MM.1S (cell line): ENCODE results near the gene SP6.

Source experiments
- DNase-seq: peaks from one replicate; pipeline ENCODE4 v3.0.0-alpha.2; 2015
- H2AFZ ChIP-seq: fragments of 300-600 bp; sonication (generic); 2 replicates; pipeline ENCODE4 v1.6.0; 2016; ENCODE audit warnings: antibody characterized with exemption, low read length
- H3F3A ChIP-seq: fragments of 300-600 bp; sonication (generic); 2 replicates; pipeline ENCODE4 v1.6.1; 2016; ENCODE audit warnings: mild to moderate bottlenecking, antibody characterized with exemption, low read length, moderate library complexity, mixed read lengths; ENCODE audit not compliant: insufficient read depth
- H3K27ac ChIP-seq: fragments of 300-600 bp; sonication (generic); 2 replicates; pipeline ENCODE4 v1.5.1; 2016; ENCODE audit warnings: mild to moderate bottlenecking, low read length
- H3K27me3 ChIP-seq: fragments of 300-600 bp; sonication (generic); replicated peaks from 2 replicates; pipeline ENCODE4 v1.6.0; 2016; ENCODE audit warnings: low read length; ENCODE audit not compliant: insufficient read depth
- H3K36me3 ChIP-seq: fragments of 300-600 bp; sonication (generic); replicated peaks from 2 replicates; pipeline ENCODE4 v1.6.1; 2016; ENCODE audit warnings: mild to moderate bottlenecking, low read length, mixed read lengths; ENCODE audit not compliant: insufficient read depth
- H3K4me1 ChIP-seq: fragments of 300-600 bp; sonication (generic); 2 replicates; pipeline ENCODE4 v1.6.1; 2016; ENCODE audit warnings: low read length, mixed read lengths
- H3K4me2 ChIP-seq: fragments of 300-600 bp; sonication (generic); 2 replicates; pipeline ENCODE4 v1.6.0; 2016; ENCODE audit warnings: low read depth, low read length
- H3K4me3 ChIP-seq: fragments of 300-600 bp; sonication (generic); 2 replicates; pipeline ENCODE4 v1.5.1; 2016; ENCODE audit warnings: low read length, mixed read lengths
- H3K79me2 ChIP-seq: fragments of 300-600 bp; sonication (generic); 2 replicates; pipeline ENCODE4 v1.6.1; 2016; ENCODE audit warnings: mixed run types, low read length, mixed read lengths
- H3K9ac ChIP-seq: fragments of 300-600 bp; sonication (generic); 2 replicates; pipeline ENCODE4 v1.6.1; 2016; ENCODE audit warnings: low read length, mixed read lengths
- H3K9me2 ChIP-seq: fragments of 300-600 bp; sonication (generic); replicated peaks from 2 replicates; pipeline ENCODE4 v1.6.1; 2016; ENCODE audit warnings: mild to moderate bottlenecking, low read length, mixed read lengths; ENCODE audit not compliant: insufficient read depth
- H3K9me3 ChIP-seq: fragments of 300-600 bp; sonication (generic); replicated peaks from 2 replicates; pipeline ENCODE4 v1.6.1; 2016; ENCODE audit warnings: mild to moderate bottlenecking, low read length, mixed read lengths; ENCODE audit not compliant: insufficient read depth
- H4K20me1 ChIP-seq: fragments of 300-600 bp; sonication (generic); 2 replicates; pipeline ENCODE4 v1.6.1; 2016; ENCODE audit warnings: mild to moderate bottlenecking, low read length, moderate library complexity, mixed read lengths; ENCODE audit not compliant: insufficient read depth
- CTCF ChIP-seq: fragments of 300-600 bp; sonication (generic); IDR thresholded peaks from 2 replicates; pipeline ENCODE4 v1.5.1; 2016; ENCODE audit warnings: antibody characterized with exemption, low read length, mixed read lengths
- EZH2 ChIP-seq: fragments of 300-600 bp; sonication (generic); optimal IDR thresholded peaks from 2 replicates; pipeline ENCODE3; 2017; ENCODE audit warnings: low read depth, mild to moderate bottlenecking, antibody characterized with exemption, low read length, mixed read lengths
- EZH2phosphoT487 ChIP-seq: fragments of 300-600 bp; sonication (generic); IDR thresholded peaks from 2 replicates; pipeline ENCODE4 v1.6.1; 2018; ENCODE audit warnings: antibody characterized with exemption, low read length

SP6 gene

GRCh38 chr17:47804461-47804860 is 46.5 kb downstream of the SP6 start:
- Histone ChIP-seq H3K27me3 (0 out of 2 replicates have a peak, but pooled peaks cover 8% of the 10 kb centered on the region), H3K4me1 (no peaks in the 10 kb centered on the region; the same call in 1 of the 2 replicates), H3K79me2 (no peaks in the 10 kb centered on the region), H3K9me3 (no peaks in the 10 kb centered on the region), H3K27ac (no peak overlapping the region), H3K4me2 (no peak overlapping the region), H2AFZ (no peak overlapping the region), H4K20me1 (no peaks in the 10 kb centered on the region), H3F3A (no peaks in the 10 kb centered on the region), H3K9ac (no peak overlapping the region), H3K36me3 (no peaks in the 10 kb centered on the region), H3K9me2 (no peaks in the 10 kb centered on the region), H3K4me3 (no peak overlapping the region)
- TF ChIP-seq EZH2 (no peak), CTCF (no peak), EZH2phosphoT487 (no peak)
- DNase-seq = no peak

- TF ChIP-seq EZH2 (no peak), CTCF (no peak), EZH2phosphoT487 (no peak)
- Histone ChIP-seq H3K36me3 (no peaks in the 10 kb centered on the region), H3K4me1 (no peaks in the 10 kb centered on the region; the same call in 1 of the 2 replicates), H2AFZ (no peak overlapping the region), H3K9ac (no peak overlapping the region), H3F3A (no peaks in the 10 kb centered on the region), H3K4me2 (no peak overlapping the region), H3K9me3 (no peaks in the 10 kb centered on the region), H3K4me3 (no peak overlapping the region), H3K27ac (no peak overlapping the region), H4K20me1 (no peaks in the 10 kb centered on the region), H3K9me2 (no peaks in the 10 kb centered on the region), H3K79me2 (no peaks in the 10 kb centered on the region), H3K27me3 (0 out of 2 replicates have a peak, but pooled peaks cover 8% of the 10 kb centered on the region)
- DNase-seq = no peak
These were observed 47.2 kb downstream of the SP6 start for GRCh38 chr17:47803751-47804150.

- no peak overlapping the region for H3K27ac ChIP-seq
- H4K20me1 ChIP-seq = no peaks in the 10 kb centered on the region
- H3K4me2 ChIP-seq = no peak overlapping the region
- H3K9me3 ChIP-seq = no peaks in the 10 kb centered on the region
- no peaks in the 10 kb centered on the region for H3K36me3 ChIP-seq
- no peak for TF ChIP-seq CTCF
- TF ChIP-seq EZH2 = no peak
- no peak for TF ChIP-seq EZH2phosphoT487
- 0 out of 2 replicates have a peak, but pooled peaks cover 8% of the 10 kb centered on the region for H3K27me3 ChIP-seq
- no peak overlapping the region for H2AFZ ChIP-seq
- no peak overlapping the region for H3K9ac ChIP-seq
- DNase-seq = no peak
- H3F3A ChIP-seq = no peaks in the 10 kb centered on the region
- H3K4me3 ChIP-seq = no peak overlapping the region
- no peaks in the 10 kb centered on the region for H3K79me2 ChIP-seq
- no peaks in the 10 kb centered on the region for H3K9me2 ChIP-seq
- no peaks in the 10 kb centered on the region; the same call in 1 of the 2 replicates for H3K4me1 ChIP-seq
These were observed 47.8 kb downstream of the SP6 start for GRCh38 chr17:47803201-47803600.
